H1 (cell line): ENCODE measurements around the gene EML5. TPM values are rescaled to one million over a fixed set of nuclear protein-coding genes. Genes with fewer than 3 reads are reported as not detected.

ENCODE experiments used
- CTCF ChIA-PET: fragments of 300-600 bp; sonication (Branson Sonifier 250); formaldehyde crosslinking; loops from one replicate; lab custom pipeline; 2021; ENCODE audit not compliant: partially characterized antibody; lab: Charles Lee
- POLR2A ChIA-PET: fragments of 300-600 bp; sonication (Branson Sonifier 250); formaldehyde crosslinking; loops from one replicate; lab custom pipeline; 2021; ENCODE audit warnings: inconsistent platforms; ENCODE audit not compliant: partially characterized antibody; lab: Charles Lee
- DNase-seq, 2 experiments: peaks; one replicate each; pipeline versions ENCODE4 v3.0.0 to v3.0.0-alpha.2; 2010 to 2022; ENCODE audit warnings: low spot score in 2 of 2, low read depth in 1 of 2, mixed read lengths in 1 of 2
- FAIRE-seq: peaks from 2 replicates; lab custom pipeline; 2011; peaks lifted over from hg19 to GRCh38; lab: Jason Lieb, UNC
- H2AFZ ChIP-seq: 2 replicates; pipeline ENCODE4 v1.8.1; 2012; ENCODE audit warnings: low read length, inconsistent platforms
- H2AK5ac ChIP-seq: 2 replicates; pipeline ENCODE4 v1.6.1; 2013; ENCODE audit warnings: low read depth, low read length
- H2BK120ac ChIP-seq: replicated peaks from 2 replicates; pipeline ENCODE3; 2013; ENCODE audit warnings: low read depth, low read length, inconsistent platforms
- H2BK12ac ChIP-seq: 2 replicates; pipeline ENCODE4 v1.6.1; 2013; ENCODE audit warnings: low read depth, low read length
- H2BK15ac ChIP-seq: 2 replicates; pipeline ENCODE4 v1.6.1; 2013; ENCODE audit warnings: low read length
- H2BK20ac ChIP-seq: 2 replicates; pipeline ENCODE4 v1.6.1; 2013; ENCODE audit warnings: low read length
- H2BK5ac ChIP-seq: 2 replicates; pipeline ENCODE4 v1.6.1; 2013; ENCODE audit warnings: low read depth, low read length
- H3K14ac ChIP-seq: 2 replicates; pipeline ENCODE4 v1.6.1; 2013; ENCODE audit warnings: inconsistent platforms; ENCODE audit not compliant: insufficient read length
- H3K18ac ChIP-seq: 2 replicates; pipeline ENCODE4 v1.6.1; 2013; ENCODE audit warnings: low read length; ENCODE audit errors: extremely low read depth
- H3K23ac ChIP-seq: 2 replicates; pipeline ENCODE4 v1.6.1; 2013; ENCODE audit warnings: inconsistent platforms; ENCODE audit not compliant: insufficient read length
- H3K23me2 ChIP-seq: 2 replicates; pipeline ENCODE4 v1.6.1; 2013; ENCODE audit warnings: low read depth, low read length
- H3K27ac ChIP-seq: 2 replicates; pipeline ENCODE4 v1.6.1; 2011; ENCODE audit warnings: low read depth, low read length, inconsistent platforms
- H3K27me3 ChIP-seq, 4 experiments: replicated peaks in 1 of 4; 1 replicate in 1 of 4; 2 replicates in 3 of 4; pipeline versions ENCODE4 v1.6.1 to v1.8.1; 2011 to 2013; ENCODE audit warnings: low read length in 3 of 4, mild to moderate bottlenecking in 3 of 4, inconsistent platforms in 2 of 4, mixed read lengths in 2 of 4, moderate library complexity in 1 of 4; ENCODE audit not compliant: control insufficient read depth in 3 of 4, insufficient read depth in 3 of 4; ENCODE audit errors: extremely low read depth in 1 of 4
- H3K36me3 ChIP-seq, 4 experiments: 2 replicates each; pipeline versions ENCODE4 v1.6.1 to v1.8.1; 2011 to 2013; ENCODE audit warnings: mild to moderate bottlenecking in 4 of 4, low read length in 3 of 4, moderate library complexity in 2 of 4, control low read depth in 1 of 4, inconsistent platforms in 1 of 4; ENCODE audit not compliant: insufficient read depth in 4 of 4, control insufficient read depth in 2 of 4
- H3K4ac ChIP-seq: replicated peaks from 2 replicates; pipeline ENCODE3; 2013; ENCODE audit warnings: low read length, low read depth, mixed read lengths, inconsistent platforms; ENCODE audit not compliant: insufficient read length
- H3K4me1 ChIP-seq, 4 experiments: replicated peaks in 1 of 4; 1 replicate in 1 of 4; 2 replicates in 3 of 4; pipeline versions ENCODE4 v1.6.1 to v1.8.1; 2011 to 2013; ENCODE audit warnings: low read length in 3 of 4, inconsistent platforms in 2 of 4, mixed read lengths in 1 of 4; ENCODE audit not compliant: insufficient read depth in 4 of 4, control insufficient read depth in 3 of 4
- H3K4me2 ChIP-seq, 2 experiments: 2 replicates each; pipeline versions ENCODE4 v1.6.1 to v1.8.1; 2011 to 2013; ENCODE audit warnings: low read depth in 2 of 2, low read length in 2 of 2, control low read depth in 1 of 2, inconsistent platforms in 1 of 2, mild to moderate bottlenecking in 1 of 2; ENCODE audit not compliant: insufficient read depth in 1 of 2
- H3K4me3 ChIP-seq, 4 experiments: fragments of 200-600, 300-600 bp in 1 of 4; sonication (generic), shearing (Covaris generic), sonication (Bioruptor Twin) in 1 of 4; 2 replicates each; pipeline versions ENCODE4 v1.5.1 to v1.8.1; 2011 to 2016; ENCODE audit warnings: low read length in 4 of 4, low read depth in 3 of 4, control low read depth in 2 of 4, inconsistent platforms in 2 of 4, mild to moderate bottlenecking in 2 of 4, mixed read lengths in 1 of 4, moderate library complexity in 1 of 4; ENCODE audit not compliant: insufficient read depth in 2 of 4; ENCODE audit errors: extremely low read depth in 1 of 4
- H3K56ac ChIP-seq: replicated peaks from 2 replicates; pipeline ENCODE3; 2013; ENCODE audit warnings: low read depth, mild to moderate bottlenecking, mixed read lengths, low read length, inconsistent platforms; ENCODE audit not compliant: insufficient read length
- H3K79me1 ChIP-seq: 2 replicates; pipeline ENCODE4 v1.6.1; 2013; ENCODE audit warnings: low read depth, low read length, control low read depth
- H3K79me2 ChIP-seq, 2 experiments: 2 replicates each; pipeline versions ENCODE4 v1.6.1 to v1.8.1; 2012 to 2013; ENCODE audit warnings: low read length in 2 of 2, mild to moderate bottlenecking in 2 of 2, inconsistent platforms in 1 of 2; ENCODE audit not compliant: insufficient read depth in 2 of 2, control insufficient read depth in 1 of 2
- H3K9ac ChIP-seq, 4 experiments: replicated peaks in 1 of 4; 1 replicate in 1 of 4; 2 replicates in 3 of 4; pipeline versions ENCODE4 v1.6.1 to v1.8.1; 2011 to 2013; ENCODE audit warnings: low read depth in 3 of 4, low read length in 3 of 4, control low read depth in 2 of 4, mild to moderate bottlenecking in 2 of 4, moderate library complexity in 2 of 4, inconsistent platforms in 1 of 4; ENCODE audit errors: extremely low read depth in 1 of 4
- H3K9me3 ChIP-seq, 2 experiments: 2 replicates each; pipeline versions ENCODE4 v1.6.1 to v1.8.1; 2012 to 2013; ENCODE audit warnings: mild to moderate bottlenecking in 2 of 2, moderate library complexity in 2 of 2, control low read depth in 1 of 2, inconsistent platforms in 1 of 2, low read depth in 1 of 2, low read length in 1 of 2, mixed read lengths in 1 of 2; ENCODE audit not compliant: insufficient read depth in 2 of 2
- H4K20me1 ChIP-seq, 2 experiments: replicated peaks in 1 of 2; 2 replicates each; pipeline versions ENCODE3 to v1.8.1; 2011 to 2013; ENCODE audit warnings: inconsistent platforms in 2 of 2, low read length in 2 of 2, mild to moderate bottlenecking in 1 of 2; ENCODE audit not compliant: insufficient read depth in 2 of 2, control insufficient read depth in 1 of 2
- H4K5ac ChIP-seq: 2 replicates; pipeline ENCODE4 v1.6.1; 2013; ENCODE audit warnings: low read length, low read depth, mixed read lengths, inconsistent platforms; ENCODE audit not compliant: insufficient read length
- H4K8ac ChIP-seq: 2 replicates; pipeline ENCODE4 v1.8.0; 2013; ENCODE audit warnings: mild to moderate bottlenecking, moderate library complexity, low read length, inconsistent platforms; ENCODE audit not compliant: insufficient read depth; ENCODE audit errors: extremely low read depth
- H4K91ac ChIP-seq: replicated peaks from 2 replicates; pipeline ENCODE3; 2013; ENCODE audit warnings: low read length, mixed read lengths, inconsistent platforms; ENCODE audit not compliant: insufficient read length
- ASH2L ChIP-seq: fragments of 200-600, 300-600 bp; sonication (generic); IDR thresholded peaks from one replicate; pipeline ENCODE4 v1.7.1; 2017; ENCODE audit warnings: low read length
- BRCA1 ChIP-seq: IDR thresholded peaks from 2 replicates; pipeline ENCODE4 v1.6.1; 2012; ENCODE audit warnings: low read depth, low read length, improper control_type of control experiment
- CHD2 ChIP-seq: IDR thresholded peaks from 2 replicates; pipeline ENCODE4 v1.6.1; 2012; ENCODE audit warnings: low read length, improper control_type of control experiment
- CTCF ChIP-seq, 3 experiments: IDR thresholded peaks; 1 replicate in 2 of 3; 2 replicates in 1 of 3; pipeline versions ENCODE4 v1.5.1 to v1.6.1; 2011; ENCODE audit warnings: low read length in 3 of 3, mild to moderate bottlenecking in 3 of 3, inconsistent platforms in 2 of 3, low read depth in 1 of 3, moderate library complexity in 1 of 3; ENCODE audit not compliant: insufficient read depth in 1 of 3; ENCODE audit errors: control extremely low read depth in 1 of 3
- EGR1 ChIP-seq: IDR thresholded peaks from 2 replicates; pipeline ENCODE4 v1.6.1; 2011; ENCODE audit warnings: low read depth, low read length, borderline replicate concordance
- KDM5A ChIP-seq: fragments of 200-600 bp; IDR thresholded peaks from 2 replicates; pipeline ENCODE4 v1.7.1; 2012; ENCODE audit warnings: mild to moderate bottlenecking, low read length, inconsistent platforms, mixed read lengths
- MAFK ChIP-seq: IDR thresholded peaks from 2 replicates; pipeline ENCODE4 v1.6.1; 2012; ENCODE audit warnings: low read depth, mild to moderate bottlenecking, improper control_type of control experiment, low read length
- TCF12 ChIP-seq: IDR thresholded peaks from 2 replicates; pipeline ENCODE4 v1.6.1; 2011; ENCODE audit warnings: low read depth, mild to moderate bottlenecking, low read length
- YY1 ChIP-seq: IDR thresholded peaks from 2 replicates; pipeline ENCODE4 v1.6.1; 2011; ENCODE audit warnings: low read depth, mild to moderate bottlenecking, low read length
- WGBS, 2 experiments: shearing (Covaris generic) in 1 of 2; methylation state at CpG; one replicate each; pipeline versions ENCODE4 v1.1.6 to v1.1.7; 2013 to 2015; ENCODE audit warnings: low lambda C conversion rate in 2 of 2, mixed read lengths in 2 of 2, inconsistent platforms in 1 of 2, low coverage in 1 of 2, missing lambda C conversion rate in 1 of 2; ENCODE audit not compliant: insufficient replicate concordance in 2 of 2, insufficient coverage in 1 of 2, insufficient read length in 1 of 2; ENCODE audit errors: extremely low coverage in 1 of 2, missing lambda C conversion rate in 1 of 2; 5-methylcytosine and 5-hydroxymethylcytosine counted together
- polyA plus RNA-seq, 7 experiments: library from polyadenylated mRNA; depleted of rRNA in 3 of 7; stranded (reverse) in 5 of 7; unstranded in 2 of 7; fragments of >200 nt in 5 of 7; fragments of 200-250 nt in 2 of 7; gene quantifications; 1 replicate in 5 of 7; 2 replicates in 1 of 7; 4 replicates in 1 of 7; pipeline versions ENCODE4 v1.2.1 to v1.2.3, GENCODE V29; 2011 to 2013; ENCODE audit warnings: missing spikeins in 2 of 7, mixed read lengths in 2 of 7
- total RNA-seq: library from RNA; stranded (reverse); fragmentation: NEBNext Ultra II Directional; extraction: Animal tissue kit (Norgen Biotek cat#: 25700); gene quantifications from 2 replicates; pipeline ENCODE4 v1.2.1, GENCODE V29; 2021

EML5 gene
- total and polyA plus RNA-seq, 2 of the 8 experiments (the other 6 are each of a cell fraction or from before 2014, with no cell fraction given), result 0.39 to 0.88 TPM

GRCh38 chr14:88698651-88699050 is 94.1 kb downstream of the EML5 start:
- CTCF ChIA-PET, result interaction anchor here (1.0 kb wide), 1 partner anchor 31 kb away, joined by 3 read pairs; no protein-coding TSS in a partner anchor
- POLR2A ChIA-PET, result no interaction called here
- no peak overlapping the region for H2BK12ac ChIP-seq
- no peaks in the 10 kb centered on the region for H3K23me2 ChIP-seq
- H3K4me1 ChIP-seq, result no peaks in the 10 kb centered on the region
- no peak overlapping the region for H4K5ac ChIP-seq
- no peaks in the 10 kb centered on the region for H4K20me1 ChIP-seq
- FAIRE-seq (no peak), DNase-seq (no peak)
- no peak overlapping the region for H4K91ac ChIP-seq
- no peak overlapping the region for H3K23ac ChIP-seq
- no peak overlapping the region for H3K27ac ChIP-seq
- TF ChIP-seq CTCF (IDR thresholded peaks at IDR 0.05; ENCODE audit: control extremely low read depth in 1 of 3, insufficient read depth in 1 of 3, low read depth in 1 of 3, low read length in 3 of 3) (no peak), CHD2 (no peak), ASH2L (no peak), EGR1 (no peak), BRCA1 (no peak), YY1 (no peak), TCF12 (no peak), MAFK (no peak), KDM5A (no peak)
- no peak overlapping the region for H3K14ac ChIP-seq
- H3K9ac ChIP-seq, result no peak overlapping the region
- H2BK120ac ChIP-seq, result no peak overlapping the region
- no peak overlapping the region for H2AK5ac ChIP-seq
- no peak overlapping the region for H3K4me2 ChIP-seq
- H3K79me2 ChIP-seq, result no peaks in the 10 kb centered on the region
- no peak overlapping the region for H2BK5ac ChIP-seq
- H3K4me3 ChIP-seq, result no peak overlapping the region
- H3K9me3 ChIP-seq, result no peaks in the 10 kb centered on the region
- 92% methylated on average over 5 of the region's 5 CpGs; no CpG with 5 or more reads in 1 of the 2 experiments for WGBS, 2 experiments
- H3K27me3 ChIP-seq, result no peaks in the 10 kb centered on the region
- H3K79me1 ChIP-seq, result no peaks in the 10 kb centered on the region
- H2AFZ ChIP-seq, result no peak overlapping the region
- H4K8ac ChIP-seq, result no peak overlapping the region
- H3K36me3 ChIP-seq, result no peaks in the 10 kb centered on the region
- no peak overlapping the region for H2BK20ac ChIP-seq
- no peak overlapping the region for H3K4ac ChIP-seq
- H3K18ac ChIP-seq, result no peak overlapping the region
- H2BK15ac ChIP-seq, result no peak overlapping the region
- H3K56ac ChIP-seq, result no peak overlapping the region
